ENCODE measurements around the gene SIGLEC10. TPM values are rescaled to one million over a fixed set of nuclear protein-coding genes. Genes with fewer than 3 reads are reported as not detected.
"Not testable (repeated sequence)": the region's sequence is repeated elsewhere in the genome, so short reads cannot be mapped to it uniquely, and the experiment has no call there.

SIGLEC10 gene, protein sequence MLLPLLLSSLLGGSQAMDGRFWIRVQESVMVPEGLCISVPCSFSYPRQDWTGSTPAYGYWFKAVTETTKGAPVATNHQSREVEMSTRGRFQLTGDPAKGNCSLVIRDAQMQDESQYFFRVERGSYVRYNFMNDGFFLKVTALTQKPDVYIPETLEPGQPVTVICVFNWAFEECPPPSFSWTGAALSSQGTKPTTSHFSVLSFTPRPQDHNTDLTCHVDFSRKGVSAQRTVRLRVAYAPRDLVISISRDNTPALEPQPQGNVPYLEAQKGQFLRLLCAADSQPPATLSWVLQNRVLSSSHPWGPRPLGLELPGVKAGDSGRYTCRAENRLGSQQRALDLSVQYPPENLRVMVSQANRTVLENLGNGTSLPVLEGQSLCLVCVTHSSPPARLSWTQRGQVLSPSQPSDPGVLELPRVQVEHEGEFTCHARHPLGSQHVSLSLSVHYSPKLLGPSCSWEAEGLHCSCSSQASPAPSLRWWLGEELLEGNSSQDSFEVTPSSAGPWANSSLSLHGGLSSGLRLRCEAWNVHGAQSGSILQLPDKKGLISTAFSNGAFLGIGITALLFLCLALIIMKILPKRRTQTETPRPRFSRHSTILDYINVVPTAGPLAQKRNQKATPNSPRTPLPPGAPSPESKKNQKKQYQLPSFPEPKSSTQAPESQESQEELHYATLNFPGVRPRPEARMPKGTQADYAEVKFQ
- polyA plus RNA-seq (2013, experiment 1 of 2): not detected
- not detected for polyA plus RNA-seq (2013, experiment 2 of 2)

DNA sequence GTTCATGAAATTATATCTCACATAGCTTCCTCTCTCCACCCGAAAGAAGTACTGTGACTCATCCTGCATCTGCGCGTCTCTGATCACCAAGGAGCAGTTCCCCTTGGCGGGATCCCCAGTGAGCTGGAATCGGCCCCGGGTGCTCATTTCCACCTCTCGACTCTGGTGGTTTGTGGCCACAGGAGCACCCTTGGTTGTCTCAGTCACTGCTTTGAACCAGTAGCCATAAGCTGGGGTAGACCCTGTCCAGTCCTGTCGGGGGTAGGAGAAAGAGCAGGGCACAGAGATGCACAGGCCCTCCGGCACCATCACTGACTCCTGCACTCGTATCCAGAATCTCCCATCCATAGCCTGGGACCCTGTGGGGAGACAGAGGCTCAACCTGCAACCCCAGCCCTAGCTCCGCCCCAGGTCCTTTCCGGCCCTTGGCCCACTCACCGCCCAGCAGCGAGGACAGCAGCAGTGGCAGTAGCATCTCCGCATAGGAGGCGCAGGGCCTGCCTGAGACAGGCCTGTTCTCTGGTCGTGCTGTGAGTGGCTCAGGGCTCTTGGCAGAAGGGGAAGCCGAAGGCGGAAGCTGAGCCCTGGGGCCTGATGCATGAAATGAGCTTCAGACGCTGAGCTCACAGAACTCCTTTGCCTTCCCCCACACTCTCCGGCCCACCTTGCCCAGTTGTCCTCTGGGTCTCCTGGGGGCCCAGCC, at the start of gene SIGLEC10:
TSS of gene SIGLEC10 (minus strand) at position 536 of the 703 bp plus-strand sequence. CDS start at position 475, 61 bp downstream.
- Histone ChIP-seq H3K9me3 (ENCODE audit: insufficient read depth, low read depth, low read length) (no peaks in the 10 kb centered on the region), H3K36me3 (ENCODE audit: insufficient read depth, low read length) (no peaks in the 10 kb centered on the region), H3K9ac (ENCODE audit: low read depth, low read length) (no peak within 1 kb of the TSS), H3K4me1 (ENCODE audit: insufficient read depth, low read length) (no peaks in the 10 kb centered on the region), H3K27ac (ENCODE audit: low read depth, low read length) (no peak within 1 kb of the TSS), H3K27me3 (ENCODE audit: insufficient read depth, low read length) (peaks cover 11% of the 10 kb centered on the region), H3K4me3 (ENCODE audit: low read length) (no peak within 1 kb of the TSS)
- WGBS: 80% methylated on average over 21 of the region's 21 CpGs

DNA sequence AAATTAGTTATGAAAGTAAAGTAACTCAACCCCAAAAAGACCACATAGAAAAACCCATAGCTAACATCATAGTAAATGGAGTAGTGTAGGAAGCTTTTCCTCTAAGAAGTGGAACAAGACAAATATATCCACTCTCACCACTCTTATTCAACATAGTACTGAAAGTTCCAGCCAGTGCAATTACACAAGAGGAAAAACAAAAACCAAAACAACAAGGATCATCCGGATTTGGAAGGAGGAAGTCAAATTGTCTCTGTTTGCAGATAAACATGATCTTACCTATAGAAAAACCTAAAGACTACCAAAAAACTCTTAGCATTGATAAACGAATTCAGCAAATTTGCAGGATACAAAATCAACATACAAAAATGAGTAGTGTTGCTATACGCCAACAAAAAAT, 49.3 kb upstream of the SIGLEC10 start:
- no peak overlapping the region for H3K9ac ChIP-seq (ENCODE audit: low read depth, low read length)
- H3K27me3 ChIP-seq (ENCODE audit: insufficient read depth, low read length): peaks cover 56% of the 10 kb centered on the region
- WGBS: 68% methylated on average over 3 of the region's 3 CpGs
- no peaks in the 10 kb centered on the region for H3K4me1 ChIP-seq (ENCODE audit: insufficient read depth, low read length)
- no peak overlapping the region for H3K27ac ChIP-seq (ENCODE audit: low read depth, low read length)
- H3K4me3 ChIP-seq (ENCODE audit: low read length): no peak overlapping the region
- H3K36me3 ChIP-seq (ENCODE audit: insufficient read depth, low read length): no peaks in the 10 kb centered on the region
- H3K9me3 ChIP-seq (ENCODE audit: insufficient read depth, low read depth, low read length): no peaks in the 10 kb centered on the region

DNA sequence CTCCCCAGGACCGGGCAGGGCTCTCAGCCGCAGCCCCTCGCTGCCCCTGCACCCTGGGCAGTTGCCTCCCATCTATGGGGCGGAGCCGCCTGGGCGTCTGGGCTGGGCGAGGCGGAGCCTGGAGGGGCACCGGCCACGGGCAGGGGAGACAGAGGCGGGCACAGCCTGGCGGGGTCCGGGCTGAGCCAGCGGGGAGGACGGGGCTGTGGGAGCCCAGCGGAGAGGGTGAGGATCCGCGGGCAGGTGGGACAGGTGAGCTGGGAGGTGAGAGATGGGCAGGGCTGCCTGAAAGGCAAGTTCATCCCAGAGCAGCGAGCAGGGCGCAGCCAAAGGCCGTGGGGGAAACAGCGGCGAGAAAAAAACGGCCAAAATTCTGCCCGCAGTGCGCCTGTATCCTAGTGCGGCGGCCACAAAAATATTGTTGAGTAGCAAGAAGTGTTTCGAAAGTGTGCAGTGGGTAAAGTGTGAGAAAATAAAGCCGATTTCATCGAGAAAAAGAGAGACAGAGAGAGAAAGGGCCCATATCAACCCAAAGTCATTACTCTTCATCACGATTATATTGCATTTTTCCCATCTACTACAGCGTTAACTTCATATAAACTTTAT, 46.6 kb upstream of the SIGLEC10 start:
- not testable (repeated sequence) for H3K4me1 ChIP-seq (ENCODE audit: insufficient read depth, low read length); H3K9ac ChIP-seq (ENCODE audit: low read depth, low read length); H3K36me3 ChIP-seq (ENCODE audit: insufficient read depth, low read length); H3K9me3 ChIP-seq (ENCODE audit: insufficient read depth, low read depth, low read length); H3K27ac ChIP-seq (ENCODE audit: low read depth, low read length)
- Histone ChIP-seq H3K27me3 (ENCODE audit: insufficient read depth, low read length) (peaks cover 56% of the 10 kb centered on the region), H3K4me3 (ENCODE audit: low read length) (peak overlapping the region; percentile 37; the same call in 1 of the 2 replicates)
- WGBS: 45% methylated on average over 14 of the region's 33 CpGs

DNA sequence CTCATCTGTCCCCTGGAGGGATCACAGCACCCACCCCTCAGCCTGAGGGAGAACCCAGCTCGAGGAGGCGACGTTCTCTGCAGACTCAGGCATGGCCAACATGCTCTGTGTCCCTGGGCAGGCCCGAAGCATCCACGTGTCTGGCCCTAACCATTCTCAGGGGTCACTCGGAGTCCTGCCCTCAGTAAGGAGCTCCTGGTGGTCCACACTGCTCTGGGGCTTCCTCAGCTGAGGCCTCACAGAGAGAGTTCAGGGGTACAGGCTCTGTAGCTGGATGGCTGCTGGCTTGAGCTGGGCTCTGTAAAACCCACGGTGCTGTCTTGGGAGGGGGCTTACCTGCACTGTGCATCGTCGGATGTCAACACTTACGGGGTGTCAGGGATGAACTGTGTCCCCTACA, 45.2 kb upstream of the SIGLEC10 start:
- WGBS: 87% methylated on average over 10 of the region's 10 CpGs
- H3K27me3 ChIP-seq (ENCODE audit: insufficient read depth, low read length): peaks cover 43% of the 10 kb centered on the region
- no peak overlapping the region for H3K27ac ChIP-seq (ENCODE audit: low read depth, low read length)
- no peaks in the 10 kb centered on the region for H3K4me1 ChIP-seq (ENCODE audit: insufficient read depth, low read length)
- H3K4me3 ChIP-seq (ENCODE audit: low read length): no peak overlapping the region
- no peaks in the 10 kb centered on the region for H3K9me3 ChIP-seq (ENCODE audit: insufficient read depth, low read depth, low read length)
- no peak overlapping the region for H3K9ac ChIP-seq (ENCODE audit: low read depth, low read length)
- no peaks in the 10 kb centered on the region for H3K36me3 ChIP-seq (ENCODE audit: insufficient read depth, low read length)

DNA sequence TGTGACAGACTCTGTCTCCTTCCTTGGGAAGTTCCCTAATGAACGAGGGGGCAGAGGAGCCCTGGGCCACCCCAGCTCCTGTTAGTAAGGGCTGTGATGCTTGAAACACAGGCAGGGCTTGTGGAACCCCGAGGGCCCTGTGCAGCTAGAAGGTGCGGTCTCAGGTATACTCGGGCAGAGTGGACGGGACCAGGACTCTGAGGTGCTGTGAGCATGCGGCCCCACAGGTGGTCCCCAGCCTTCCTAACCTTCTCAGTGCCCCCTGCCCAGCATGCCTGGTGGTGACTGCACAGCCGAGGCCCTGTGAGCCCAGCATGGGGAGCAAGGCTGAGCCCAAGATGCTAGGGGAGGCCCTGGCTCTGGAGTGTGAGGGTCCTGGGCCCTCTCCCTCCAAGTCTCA, 44.8 kb upstream of the SIGLEC10 start:
- H3K36me3 ChIP-seq (ENCODE audit: insufficient read depth, low read length): no peaks in the 10 kb centered on the region
- H3K4me3 ChIP-seq (ENCODE audit: low read length): no peak overlapping the region
- no peaks in the 10 kb centered on the region for H3K4me1 ChIP-seq (ENCODE audit: insufficient read depth, low read length)
- no peaks in the 10 kb centered on the region for H3K9me3 ChIP-seq (ENCODE audit: insufficient read depth, low read depth, low read length)
- no peak overlapping the region for H3K27ac ChIP-seq (ENCODE audit: low read depth, low read length)
- H3K27me3 ChIP-seq (ENCODE audit: insufficient read depth, low read length): peaks cover 39% of the 10 kb centered on the region
- no peak overlapping the region for H3K9ac ChIP-seq (ENCODE audit: low read depth, low read length)
- 93% methylated on average over 7 of the region's 7 CpGs for WGBS

DNA sequence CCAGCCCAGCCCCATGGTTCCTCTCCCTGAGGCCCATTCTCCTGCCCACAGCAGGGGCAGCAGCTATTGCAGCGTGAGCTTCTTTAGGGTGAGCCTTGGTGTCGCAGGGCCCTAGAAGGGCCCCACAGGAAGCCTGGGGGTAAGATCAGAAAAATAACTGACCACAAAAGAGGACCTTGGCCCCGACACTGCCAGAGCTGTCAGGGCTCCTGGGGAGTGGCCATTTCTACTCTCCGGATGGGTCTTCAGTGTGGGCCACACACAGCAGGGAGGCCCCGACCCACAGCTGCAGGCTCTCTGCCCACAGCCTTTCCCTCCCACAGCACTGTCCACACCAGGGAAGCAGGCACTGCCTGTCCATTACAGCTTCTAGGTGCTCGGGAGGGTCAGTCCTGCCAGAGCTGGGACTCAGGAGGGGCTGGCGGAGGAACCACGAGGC, 44.3 kb upstream of the SIGLEC10 start:
- Histone ChIP-seq H3K4me3 (ENCODE audit: low read length) (no peak overlapping the region), H3K9ac (ENCODE audit: low read depth, low read length) (no peak overlapping the region), H3K27ac (ENCODE audit: low read depth, low read length) (no peak overlapping the region), H3K36me3 (ENCODE audit: insufficient read depth, low read length) (no peaks in the 10 kb centered on the region), H3K27me3 (ENCODE audit: insufficient read depth, low read length) (peaks cover 34% of the 10 kb centered on the region), H3K9me3 (ENCODE audit: insufficient read depth, low read depth, low read length) (no peaks in the 10 kb centered on the region), H3K4me1 (ENCODE audit: insufficient read depth, low read length) (no peaks in the 10 kb centered on the region)
- 82% methylated on average over 8 of the region's 8 CpGs for WGBS

DNA sequence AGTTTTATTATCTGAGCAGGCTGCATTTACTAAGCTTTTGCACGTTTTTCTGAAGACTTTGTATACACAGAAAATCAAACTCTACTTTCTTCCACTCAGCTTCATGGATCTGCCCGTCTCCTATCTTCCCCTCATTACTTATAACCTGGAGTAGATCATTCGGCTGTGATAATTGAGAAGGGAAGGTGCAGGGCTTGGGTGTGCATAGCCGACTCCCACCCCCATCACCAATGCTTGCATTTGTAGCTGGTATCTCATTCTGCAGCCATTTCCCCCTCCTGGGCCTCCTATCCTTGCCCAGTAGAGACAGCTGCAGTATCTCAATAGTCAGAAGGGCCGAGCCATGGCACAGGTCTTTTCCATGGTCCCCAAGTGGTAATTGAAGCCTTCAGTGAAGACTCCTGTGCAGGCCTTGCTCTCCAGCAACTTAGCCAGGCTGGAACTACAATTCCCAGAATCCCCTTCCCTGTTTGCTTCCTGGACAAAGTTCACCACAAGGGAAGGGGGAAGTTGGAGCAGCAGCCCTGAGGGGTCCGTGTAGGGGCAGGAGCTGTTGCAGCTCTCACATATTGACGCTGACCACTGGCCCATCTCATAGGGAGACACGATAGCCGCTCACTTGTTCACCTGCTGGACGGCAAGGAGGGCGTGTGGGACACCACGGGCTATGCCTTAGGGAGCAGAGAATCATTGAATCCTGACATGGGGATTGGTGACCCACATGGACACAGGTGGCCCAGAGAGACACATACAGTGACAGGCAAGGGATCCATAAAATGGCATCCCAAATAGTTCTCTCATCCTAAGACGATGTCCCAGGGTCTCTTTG, 42.9 kb upstream of the SIGLEC10 start:
- H3K9ac ChIP-seq (ENCODE audit: low read depth, low read length): no peak overlapping the region
- peaks cover 20% of the 10 kb centered on the region for H3K27me3 ChIP-seq (ENCODE audit: insufficient read depth, low read length)
- no peak overlapping the region for H3K27ac ChIP-seq (ENCODE audit: low read depth, low read length)
- 75% methylated on average over 12 of the region's 13 CpGs for WGBS
- no peaks in the 10 kb centered on the region for H3K36me3 ChIP-seq (ENCODE audit: insufficient read depth, low read length)
- H3K4me1 ChIP-seq (ENCODE audit: insufficient read depth, low read length): no peaks in the 10 kb centered on the region
- H3K9me3 ChIP-seq (ENCODE audit: insufficient read depth, low read depth, low read length): no peaks in the 10 kb centered on the region
- peak overlapping the region; percentile 43 for H3K4me3 ChIP-seq (ENCODE audit: low read length)

DNA sequence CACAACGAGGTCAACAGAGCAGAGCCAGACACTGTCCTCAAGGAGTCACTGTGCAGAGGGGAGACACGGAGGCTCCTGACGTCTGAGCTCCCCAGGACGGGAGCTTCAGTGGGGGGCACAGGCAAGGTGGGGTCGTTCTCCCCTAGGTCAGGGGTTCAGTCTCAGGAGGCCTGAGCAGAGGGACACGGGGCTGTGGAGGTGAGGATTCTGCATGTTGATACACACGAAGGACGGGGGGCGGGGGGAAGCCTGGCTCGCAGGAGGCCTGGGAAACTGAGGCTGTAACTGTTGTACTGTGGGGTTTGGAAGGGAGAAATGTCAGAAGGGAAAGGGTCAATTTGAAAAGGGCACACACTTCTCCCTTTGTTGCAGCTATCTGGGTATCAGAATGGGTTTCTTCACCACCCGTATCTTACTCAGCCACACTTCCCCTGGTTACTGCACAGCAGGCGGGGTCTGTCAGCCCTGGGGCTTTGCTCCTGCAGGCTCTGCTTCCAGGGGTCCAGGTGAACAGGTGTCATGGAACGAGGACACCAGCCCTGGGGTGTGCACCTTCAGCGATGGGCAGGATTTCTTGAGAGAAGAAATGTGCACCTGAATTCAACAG, 41.6 kb upstream of the SIGLEC10 start:
- no peak overlapping the region for H3K9ac ChIP-seq (ENCODE audit: low read depth, low read length)
- WGBS: 84% methylated on average over 14 of the region's 14 CpGs
- H3K27ac ChIP-seq (ENCODE audit: low read depth, low read length): no peak overlapping the region
- H3K4me1 ChIP-seq (ENCODE audit: insufficient read depth, low read length): no peaks in the 10 kb centered on the region
- no peaks in the 10 kb centered on the region for H3K9me3 ChIP-seq (ENCODE audit: insufficient read depth, low read depth, low read length)
- no peak overlapping the region for H3K4me3 ChIP-seq (ENCODE audit: low read length)
- peaks cover 9% of the 10 kb centered on the region for H3K27me3 ChIP-seq (ENCODE audit: insufficient read depth, low read length)
- H3K36me3 ChIP-seq (ENCODE audit: insufficient read depth, low read length): no peaks in the 10 kb centered on the region

DNA sequence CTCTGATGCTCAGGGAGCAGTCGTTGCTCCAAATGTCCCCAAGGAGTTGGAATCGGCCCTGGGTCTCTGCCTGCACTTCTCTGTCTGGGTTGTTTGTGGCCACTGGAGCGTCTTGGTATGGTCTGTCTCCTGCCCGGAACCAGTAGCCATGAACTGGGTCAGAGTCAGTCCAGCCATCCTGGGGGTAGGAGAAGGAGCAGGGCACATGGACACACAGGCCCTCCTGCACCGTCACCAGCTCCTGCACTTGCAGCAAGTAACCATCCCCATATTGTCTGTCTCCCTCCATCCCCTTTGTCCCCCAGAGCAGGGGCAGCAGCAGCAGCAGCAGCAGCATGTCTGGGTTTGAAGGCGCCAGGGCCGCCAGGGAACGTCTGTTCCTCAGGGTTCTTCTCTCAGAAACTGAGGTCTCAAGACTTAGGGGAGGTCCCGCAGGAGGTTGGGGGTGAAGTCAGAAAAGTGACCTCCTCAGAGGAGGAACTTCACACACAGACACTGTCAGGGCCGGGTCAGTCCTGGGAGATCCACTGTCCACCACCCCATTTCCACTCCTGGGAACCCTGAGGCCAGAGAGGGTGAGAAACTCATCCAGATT, 40.7 kb upstream of the SIGLEC10 start, which contains the start of gene SIGLEC8:
TSS of gene SIGLEC8 (minus strand) at position 404 of the 595 bp plus-strand sequence. CDS start at position 337, 67 bp downstream.
- no peaks in the 10 kb centered on the region for H3K4me1 ChIP-seq (ENCODE audit: insufficient read depth, low read length)
- H3K9ac ChIP-seq (ENCODE audit: low read depth, low read length): no peak within 1 kb of the TSS
- H3K36me3 ChIP-seq (ENCODE audit: insufficient read depth, low read length): no peaks in the 10 kb centered on the region
- H3K9me3 ChIP-seq (ENCODE audit: insufficient read depth, low read depth, low read length): no peaks in the 10 kb centered on the region
- peaks cover 4% of the 10 kb centered on the region for H3K27me3 ChIP-seq (ENCODE audit: insufficient read depth, low read length)
- H3K4me3 ChIP-seq (ENCODE audit: low read length): no peak within 1 kb of the TSS
- H3K27ac ChIP-seq (ENCODE audit: low read depth, low read length): no peak within 1 kb of the TSS
- WGBS: 87% methylated on average over 10 of the region's 10 CpGs

Measured in HUES64 (cell line).